Measurements from ENCODE around the gene MORN5.

MORN5 gene

DNA sequence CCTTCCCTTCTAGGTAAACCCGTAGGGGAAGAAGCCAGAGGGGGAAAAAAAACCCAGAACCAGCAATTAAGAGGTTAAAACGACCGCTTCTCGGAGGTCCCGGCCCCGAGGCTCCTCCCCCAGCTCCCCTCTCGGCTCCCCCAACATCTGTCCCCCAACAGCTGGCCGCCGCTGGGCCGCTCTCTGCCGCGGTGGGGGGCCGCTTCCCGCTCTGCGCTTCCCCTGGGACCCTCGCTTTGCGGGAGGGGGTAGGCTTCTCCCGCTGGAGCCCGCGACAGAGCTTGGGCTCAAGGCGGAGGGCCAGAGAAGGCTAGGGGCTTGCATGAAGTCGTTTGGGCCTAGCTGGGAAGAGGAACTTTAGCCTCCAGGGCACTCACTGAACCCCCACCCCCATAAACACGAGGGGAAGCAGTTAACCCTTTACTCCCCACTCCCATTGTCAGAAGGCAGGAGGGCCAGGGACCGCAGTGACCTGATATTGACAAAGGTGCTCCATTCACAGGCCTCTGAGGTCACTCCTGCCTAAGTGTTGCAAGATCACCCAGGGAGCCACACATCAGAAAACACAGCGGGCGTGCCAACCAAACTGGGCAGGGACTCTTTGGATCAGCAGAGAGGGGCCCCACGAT lies 61.6 kb downstream of the MORN5 start:
- Histone ChIP-seq H3K9me3 (no peaks in the 10 kb centered on the region; the same call in 1 of the 2 replicates), H3K36me3 (replicated peaks) (no peaks in the 10 kb centered on the region), H3K4me1 (no peaks in the 10 kb centered on the region), H3K4me3 (no peak overlapping the region), H3K27me3 (ENCODE audit: low read depth) (peaks cover 23% of the 10 kb centered on the region)
- in situ Hi-C loops (cut with MboI; ENCODE audit: low sequenced_read_pairs), result no loop called here
- DNase-seq (ENCODE audit: low spot score in 2 of 2), result no peak

DNA sequence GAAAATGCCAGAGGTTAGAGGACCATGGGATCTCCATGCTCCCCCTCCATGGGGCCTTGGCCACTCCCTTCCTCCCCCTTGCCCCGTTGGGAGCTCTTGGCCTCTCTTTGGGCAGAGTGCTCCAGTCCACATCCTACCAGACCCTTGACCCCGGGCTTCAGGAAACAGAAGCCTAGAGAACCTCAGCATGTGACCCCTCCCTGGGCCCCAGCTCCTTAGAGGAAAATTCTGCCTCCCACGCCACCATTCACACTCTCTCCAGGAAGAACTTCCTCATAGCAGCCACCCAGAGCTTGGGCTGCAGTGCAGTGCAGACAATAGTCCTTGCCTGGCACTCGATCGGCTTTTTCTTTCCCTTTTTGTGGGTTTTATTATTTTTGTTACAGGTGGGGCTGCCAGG lies 63.1 kb downstream of the MORN5 start:
- Histone ChIP-seq H3K36me3 (replicated peaks) (no peaks in the 10 kb centered on the region), H3K4me1 (no peaks in the 10 kb centered on the region), H3K27me3 (ENCODE audit: low read depth) (peaks cover 23% of the 10 kb centered on the region), H3K9me3 (no peaks in the 10 kb centered on the region; the same call in 1 of the 2 replicates), H3K4me3 (no peak overlapping the region)
- no peak for DNase-seq (ENCODE audit: low spot score in 2 of 2)
- in situ Hi-C loops (cut with MboI; ENCODE audit: low sequenced_read_pairs), result no loop called here

DNA sequence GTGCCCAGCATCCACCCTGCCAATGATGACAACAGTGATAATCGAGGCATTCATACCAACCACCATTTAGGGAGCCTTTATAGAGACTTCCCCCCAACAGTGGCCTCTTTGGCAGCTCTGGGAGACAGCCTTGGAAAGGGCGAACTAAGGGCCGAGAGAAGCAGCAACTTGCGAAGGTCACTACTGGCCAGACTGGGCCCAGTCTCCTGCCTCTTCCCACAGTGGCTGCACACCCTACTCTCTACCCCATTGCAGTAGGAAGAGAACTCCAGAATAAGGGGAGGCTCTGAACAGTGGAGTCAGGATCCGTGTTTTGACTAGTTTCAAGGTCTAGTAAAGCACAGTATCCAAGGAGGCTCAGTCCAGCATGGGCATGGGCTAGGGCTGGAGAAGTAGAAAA lies 63.7 kb downstream of the MORN5 start:
- H3K27me3 ChIP-seq (ENCODE audit: low read depth), result peaks cover 17% of the 10 kb centered on the region
- H3K4me1 ChIP-seq, result no peaks in the 10 kb centered on the region
- in situ Hi-C loops (cut with MboI; ENCODE audit: low sequenced_read_pairs), result no loop called here
- DNase-seq (ENCODE audit: low spot score in 2 of 2), result no peak
- H3K9me3 ChIP-seq, result no peaks in the 10 kb centered on the region; the same call in 1 of the 2 replicates
- H3K4me3 ChIP-seq, result no peak overlapping the region
- no peaks in the 10 kb centered on the region for H3K36me3 ChIP-seq (replicated peaks)

DNA sequence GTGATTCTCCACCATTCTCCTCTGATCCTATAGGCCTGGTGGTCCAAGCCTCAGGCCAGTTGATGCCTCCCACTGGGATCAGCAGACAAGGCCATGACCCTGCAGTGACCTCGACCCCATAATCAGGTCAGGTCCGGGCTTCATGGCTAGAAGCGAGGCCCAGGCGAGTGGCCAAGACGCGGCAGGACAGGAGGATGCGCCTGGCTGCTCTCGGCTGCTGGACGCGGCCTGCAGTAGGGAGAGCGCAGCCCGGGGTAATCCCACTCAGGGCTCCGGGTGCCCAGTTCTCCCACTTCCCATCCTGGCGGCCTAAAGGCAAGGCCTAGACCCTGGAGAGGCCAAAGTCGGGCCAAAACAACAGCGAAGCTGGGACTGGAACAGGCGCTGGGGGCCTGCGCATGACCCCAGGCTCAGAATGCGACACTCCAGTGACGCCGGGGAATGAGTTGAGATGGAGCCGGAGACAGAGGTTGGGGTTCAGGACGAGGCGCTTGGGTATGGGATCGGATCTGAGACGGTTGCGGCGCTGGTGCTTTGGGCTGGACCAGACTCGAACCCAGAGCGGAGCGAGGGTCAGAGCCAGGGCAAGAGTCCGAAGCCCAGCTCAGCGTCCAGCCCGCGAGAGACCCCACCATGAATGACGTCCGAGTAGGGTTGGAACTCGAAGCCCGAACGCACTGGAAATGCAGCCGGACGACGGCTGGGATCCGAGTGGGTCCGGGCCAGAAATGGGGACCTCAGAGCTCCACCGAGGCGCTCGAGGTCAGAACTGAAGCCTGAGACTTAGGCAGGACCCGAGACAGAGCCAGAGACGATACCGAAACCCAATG lies 65.8 kb downstream of the MORN5 start:
- H3K4me3 ChIP-seq, result no peak overlapping the region
- H3K9me3 ChIP-seq, result no peaks in the 10 kb centered on the region
- DNase-seq (ENCODE audit: low spot score in 2 of 2), result no peak
- H3K4me1 ChIP-seq, result no peaks in the 10 kb centered on the region
- H3K27me3 ChIP-seq (ENCODE audit: low read depth), result no peaks in the 10 kb centered on the region; the same call in 1 of the 2 replicates
- no peaks in the 10 kb centered on the region for H3K36me3 ChIP-seq (replicated peaks)
- in situ Hi-C loops (cut with MboI; ENCODE audit: low sequenced_read_pairs), result no loop called here

DNA sequence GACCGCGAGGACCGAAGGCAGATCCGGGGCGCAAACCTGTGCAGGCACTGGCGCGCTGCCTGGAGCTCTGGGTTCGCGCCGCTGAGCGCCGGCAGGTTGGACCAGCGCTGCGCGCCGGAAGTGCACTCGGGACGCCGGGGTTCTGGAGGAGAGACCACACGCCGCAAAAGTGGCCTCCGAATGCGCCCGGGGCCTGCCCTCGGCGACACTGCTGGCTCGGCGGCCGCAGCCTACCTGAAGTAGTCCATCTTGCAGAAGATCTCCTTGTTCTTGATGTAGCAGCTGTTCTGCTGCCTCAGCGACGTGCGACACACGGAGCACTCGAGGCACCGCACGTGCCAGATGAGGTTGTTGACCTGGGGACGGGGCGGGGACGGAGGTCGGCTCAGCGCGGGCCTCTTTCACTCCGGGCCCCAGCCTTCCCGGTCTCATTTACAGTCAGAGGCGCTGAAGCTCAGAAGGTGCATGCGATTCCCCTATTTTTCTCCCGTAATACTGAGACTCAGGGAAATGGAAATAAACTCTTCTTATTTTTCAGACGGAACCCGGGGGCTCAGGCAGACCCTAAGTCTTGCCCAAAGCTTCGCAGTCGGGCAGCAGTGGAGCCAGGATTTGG lies 66.5 kb downstream of the MORN5 start:
- Histone ChIP-seq H3K9me3 (no peaks in the 10 kb centered on the region), H3K27me3 (ENCODE audit: low read depth) (no peaks in the 10 kb centered on the region; the same call in 1 of the 2 replicates), H3K4me1 (peaks cover 5% of the 10 kb centered on the region), H3K4me3 (no peak overlapping the region), H3K36me3 (replicated peaks) (no peaks in the 10 kb centered on the region)
- in situ Hi-C loops (cut with MboI; ENCODE audit: low sequenced_read_pairs), result no loop called here
- no peak for DNase-seq (ENCODE audit: low spot score in 2 of 2)

DNA sequence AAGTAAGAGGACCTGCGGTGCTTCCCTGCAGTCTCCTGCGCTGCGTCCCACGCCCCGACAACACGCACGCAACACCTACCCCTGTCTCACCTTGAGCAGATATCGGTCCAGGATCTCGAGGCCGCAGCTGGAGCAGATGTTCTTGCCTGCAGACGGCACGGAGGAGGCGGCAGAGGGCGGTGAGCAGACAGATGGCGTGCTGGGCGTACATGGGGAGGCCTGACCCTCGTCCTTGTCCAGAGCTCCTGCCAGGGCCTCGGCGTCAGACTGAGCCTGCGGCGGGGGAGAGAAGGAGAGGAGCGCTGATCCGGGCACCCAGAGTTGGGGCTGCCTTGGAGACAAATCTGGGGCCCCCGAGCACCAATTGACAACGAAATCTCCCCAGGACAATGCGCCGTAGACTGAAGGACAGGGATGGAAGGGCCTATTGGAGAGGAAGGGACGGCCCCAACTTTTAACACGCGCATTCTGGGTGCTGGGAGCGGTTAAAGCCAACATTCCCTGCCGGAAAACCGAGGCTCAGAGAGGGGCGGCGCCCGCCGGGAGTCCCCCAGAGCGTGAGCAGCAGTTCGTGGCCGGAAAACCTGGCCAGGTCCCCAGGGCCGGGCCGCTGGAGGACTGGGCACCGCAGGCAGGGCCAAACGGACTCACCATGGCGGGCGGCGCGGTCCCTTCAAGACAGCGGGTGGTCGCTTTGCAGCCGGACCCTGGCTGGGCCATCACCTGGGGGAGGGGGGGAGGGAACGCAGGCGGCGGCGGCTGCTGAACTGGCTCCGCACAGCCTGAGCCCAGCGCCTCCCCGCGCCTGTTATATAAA lies 67.3 kb downstream of the MORN5 start:
- H3K27me3 ChIP-seq (ENCODE audit: low read depth), result no peaks in the 10 kb centered on the region; the same call in 1 of the 2 replicates
- no peak overlapping the region for H3K4me3 ChIP-seq
- no peak for DNase-seq (ENCODE audit: low spot score in 2 of 2)
- H3K4me1 ChIP-seq, result peaks cover 12% of the 10 kb centered on the region
- H3K36me3 ChIP-seq (replicated peaks), result no peaks in the 10 kb centered on the region
- no peaks in the 10 kb centered on the region for H3K9me3 ChIP-seq
- in situ Hi-C loops (cut with MboI; ENCODE audit: low sequenced_read_pairs), result no loop called here

DNA sequence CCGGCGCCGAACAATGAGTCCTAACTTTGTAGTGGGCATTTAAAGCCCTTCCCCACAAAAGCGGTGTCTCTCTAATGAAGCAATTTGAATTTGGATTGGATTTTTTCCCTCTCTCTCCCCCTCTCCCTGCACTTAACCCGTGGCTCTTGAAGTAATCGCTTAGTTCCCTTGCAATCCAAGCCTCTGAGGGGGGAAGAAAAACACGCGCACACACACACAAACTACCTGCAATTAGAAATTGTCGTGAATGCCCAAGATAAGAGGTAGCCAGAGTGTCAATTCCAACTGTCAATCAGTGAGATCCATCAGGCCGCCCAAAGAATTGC lies 67.8 kb downstream of the MORN5 start:
- Histone ChIP-seq H3K4me1 (peaks cover 12% of the 10 kb centered on the region), H3K27me3 (ENCODE audit: low read depth) (no peaks in the 10 kb centered on the region; the same call in 1 of the 2 replicates), H3K36me3 (replicated peaks) (no peaks in the 10 kb centered on the region), H3K4me3 (no peak overlapping the region), H3K9me3 (no peaks in the 10 kb centered on the region)
- DNase-seq (ENCODE audit: low spot score in 2 of 2), result no peak
- in situ Hi-C loops (cut with MboI; ENCODE audit: low sequenced_read_pairs), result no loop called here

DNA sequence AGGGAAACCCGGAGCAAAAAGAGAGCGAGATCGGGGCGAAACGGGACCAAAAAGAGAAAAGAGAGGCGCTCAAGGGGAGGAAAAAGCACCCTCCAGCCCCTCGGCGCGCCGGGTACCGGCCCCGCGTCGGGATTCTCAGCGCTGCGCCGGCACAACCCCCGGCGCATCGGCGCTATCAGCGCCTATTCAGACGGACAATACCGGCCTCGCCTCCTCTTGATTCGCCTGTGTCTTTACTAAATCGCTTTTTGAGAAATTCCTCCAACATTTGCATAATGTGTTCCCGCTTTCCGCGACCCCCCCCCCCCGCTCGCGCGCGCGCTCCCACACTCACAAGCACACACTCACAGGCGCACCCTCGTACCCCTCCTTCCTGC lies 68.5 kb downstream of the MORN5 start:
- Histone ChIP-seq H3K4me3 (no peak overlapping the region), H3K9me3 (no peaks in the 10 kb centered on the region), H3K4me1 (peaks cover 12% of the 10 kb centered on the region), H3K36me3 (replicated peaks) (no peaks in the 10 kb centered on the region), H3K27me3 (ENCODE audit: low read depth) (no peaks in the 10 kb centered on the region; the same call in 1 of the 2 replicates)
- no peak for DNase-seq (ENCODE audit: low spot score in 2 of 2)
- in situ Hi-C loops (cut with MboI; ENCODE audit: low sequenced_read_pairs), result no loop called here

DNA sequence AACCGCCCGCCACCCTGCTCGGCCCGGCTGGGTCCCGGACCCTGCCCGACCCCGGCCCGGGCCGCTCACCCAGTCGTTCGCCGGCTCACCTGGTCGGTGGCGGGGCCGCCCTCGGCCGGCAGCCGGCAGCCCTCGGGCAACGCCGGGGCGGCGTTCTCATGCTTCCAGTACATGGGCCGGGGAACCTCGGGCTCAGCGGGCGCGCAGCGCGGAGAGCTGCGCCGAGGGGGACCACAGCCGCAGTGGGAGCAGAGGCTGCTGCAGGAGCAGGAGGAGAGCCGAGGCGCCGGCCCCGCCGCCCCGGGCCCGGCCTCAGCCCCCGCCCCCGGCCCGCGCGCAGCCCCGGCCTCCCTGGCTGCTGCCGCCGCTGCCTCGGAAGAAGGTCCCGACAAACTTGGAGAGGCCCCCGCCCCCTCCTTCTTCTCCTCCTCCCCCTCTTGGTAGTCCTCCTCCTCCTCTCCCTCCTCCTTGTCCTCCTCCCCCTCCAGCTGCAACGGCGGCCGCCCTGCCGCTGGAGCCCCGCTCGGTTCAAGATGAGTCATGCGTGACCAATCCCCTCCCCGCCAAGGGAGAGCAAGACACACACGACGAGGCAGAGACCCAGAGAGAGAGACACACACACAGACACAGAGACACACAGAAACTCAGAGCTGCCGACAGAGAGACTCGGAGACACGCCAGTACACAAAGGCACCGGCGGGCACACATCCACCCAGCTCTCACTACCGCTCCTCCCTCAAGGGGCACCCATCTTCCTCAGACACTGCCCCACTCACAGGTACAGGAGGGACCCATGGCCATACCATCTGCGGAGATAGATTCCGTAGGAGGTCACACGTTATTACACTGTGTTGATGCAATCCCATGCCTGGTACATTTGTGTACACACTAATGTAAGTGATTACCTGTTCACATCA lies 69.1 kb downstream of the MORN5 start, which contains the start of gene LHX6:
TSS of gene LHX6 (minus strand) at position 390 of the 917 bp plus-strand sequence. CDS start at position 173, 217 bp downstream.
- no peak for DNase-seq (ENCODE audit: low spot score in 2 of 2)
- in situ Hi-C loops (cut with MboI; ENCODE audit: low sequenced_read_pairs), result no loop called here

DNA sequence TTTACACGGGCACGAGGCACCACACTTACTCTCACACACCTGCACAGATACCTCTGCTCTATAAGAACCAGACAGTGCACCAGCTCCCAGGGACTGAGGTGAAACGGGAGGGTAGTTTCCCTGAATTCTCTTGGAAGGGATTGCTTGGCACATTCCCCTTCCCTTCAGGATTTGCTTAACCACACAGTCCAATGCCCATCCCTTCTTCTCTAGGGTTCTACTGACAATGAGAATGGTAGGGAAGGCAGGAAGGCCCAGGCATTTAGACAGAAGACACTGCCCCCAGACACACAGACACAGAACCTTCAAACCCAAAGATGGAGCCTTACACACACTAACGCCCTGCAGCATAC lies 69.8 kb downstream of the MORN5 start:
- H3K27me3 ChIP-seq (ENCODE audit: low read depth), result no peaks in the 10 kb centered on the region; the same call in 1 of the 2 replicates
- no peak for DNase-seq (ENCODE audit: low spot score in 2 of 2)
- no peaks in the 10 kb centered on the region for H3K9me3 ChIP-seq
- H3K36me3 ChIP-seq (replicated peaks), result no peaks in the 10 kb centered on the region
- in situ Hi-C loops (cut with MboI; ENCODE audit: low sequenced_read_pairs), result no loop called here
- no peak overlapping the region for H3K4me3 ChIP-seq
- H3K4me1 ChIP-seq, result peaks cover 12% of the 10 kb centered on the region

More for the DNA sequence above, 69.1 kb downstream of the MORN5 start, which contains the start of gene LHX6:
- no peak within 1 kb of the TSS for H3K4me3 ChIP-seq
- no peaks in the 10 kb centered on the region for H3K36me3 ChIP-seq (replicated peaks)
- H3K27me3 ChIP-seq (ENCODE audit: low read depth), result no peaks in the 10 kb centered on the region; the same call in 1 of the 2 replicates
- no peaks in the 10 kb centered on the region for H3K9me3 ChIP-seq
- H3K4me1 ChIP-seq, result peaks cover 12% of the 10 kb centered on the region

DNA sequence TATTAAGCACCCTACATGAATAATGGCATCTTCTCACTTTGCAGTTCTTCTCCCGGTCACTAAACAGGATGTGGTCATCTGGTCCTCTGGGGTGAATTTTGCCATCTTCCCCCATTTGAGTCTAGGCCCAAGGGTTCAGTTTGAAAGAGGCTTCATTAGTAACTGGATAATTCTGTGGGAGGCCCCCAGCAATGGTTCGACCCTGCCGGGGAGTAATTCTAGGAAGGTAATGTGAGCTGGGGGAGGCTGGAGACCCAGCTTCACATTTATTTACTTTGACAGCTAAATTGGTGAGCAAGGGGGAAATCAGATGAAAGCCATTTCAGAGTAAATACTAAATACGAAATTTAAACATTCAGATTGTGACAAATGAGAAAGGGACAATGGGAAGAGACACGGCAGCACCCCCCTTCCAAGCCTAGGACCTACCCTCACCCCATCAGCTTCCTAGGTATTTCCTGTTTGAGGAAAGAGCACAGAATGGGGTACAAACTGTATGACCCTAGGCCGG lies 73.1 kb downstream of the MORN5 start:
- in situ Hi-C loops (cut with MboI; ENCODE audit: low sequenced_read_pairs), result no loop called here
- H3K9me3 ChIP-seq, result no peaks in the 10 kb centered on the region
- H3K4me1 ChIP-seq, result peaks cover 12% of the 10 kb centered on the region
- DNase-seq (ENCODE audit: low spot score in 2 of 2), result no peak
- no peaks in the 10 kb centered on the region for H3K36me3 ChIP-seq (replicated peaks)
- no peaks in the 10 kb centered on the region; the same call in 1 of the 2 replicates for H3K27me3 ChIP-seq (ENCODE audit: low read depth)
- no peak overlapping the region for H3K4me3 ChIP-seq

DNA sequence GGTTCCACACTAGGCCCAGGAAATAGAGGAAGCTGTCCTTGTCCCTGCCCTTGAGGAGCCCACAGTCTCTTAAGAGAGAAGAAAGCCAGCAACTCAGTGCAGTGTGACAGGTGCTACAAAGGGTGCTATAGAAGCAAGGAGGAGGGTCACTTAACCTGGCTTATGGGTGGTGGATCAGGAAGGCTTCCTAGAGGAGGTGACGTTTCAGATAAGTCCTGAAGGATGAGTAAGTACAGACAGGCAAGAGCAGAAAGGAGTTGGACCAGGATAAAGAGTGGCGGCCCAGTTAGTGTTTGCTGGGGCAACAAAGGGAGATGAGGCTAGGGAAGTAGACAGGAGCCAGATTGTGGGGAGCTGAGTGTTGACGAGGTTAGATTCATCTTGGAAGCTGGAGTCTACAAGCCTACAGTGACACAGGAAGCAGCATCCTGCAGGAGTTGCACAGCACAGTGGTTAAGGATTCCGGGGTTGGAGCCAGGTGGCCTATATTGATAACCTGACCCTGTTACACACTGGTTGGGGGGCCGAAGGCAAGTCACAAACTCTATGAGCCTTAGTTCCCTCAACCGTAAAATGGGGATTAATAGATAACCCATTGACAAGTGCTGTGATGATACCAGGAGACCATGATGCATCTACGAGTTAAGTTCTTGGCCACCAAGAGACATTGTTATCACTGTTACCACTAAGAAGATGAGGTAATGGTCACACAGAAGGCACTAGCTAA lies 74.5 kb downstream of the MORN5 start:
- in situ Hi-C loops (cut with MboI; ENCODE audit: low sequenced_read_pairs), result no loop called here
- Histone ChIP-seq H3K9me3 (no peaks in the 10 kb centered on the region), H3K4me1 (peaks cover 12% of the 10 kb centered on the region), H3K36me3 (replicated peaks) (no peaks in the 10 kb centered on the region), H3K4me3 (no peak overlapping the region), H3K27me3 (ENCODE audit: low read depth) (no peaks in the 10 kb centered on the region; the same call in 1 of the 2 replicates)
- no peak for DNase-seq (ENCODE audit: low spot score in 2 of 2)
